Lower lobe of right lung (tissue), 2 donors: ENCODE measurements around the gene PTPRD. TPM values are rescaled to one million over a fixed set of nuclear protein-coding genes. Genes with fewer than 3 reads are reported as not detected.

Experiments
- ATAC-seq, 2 donors: fragments of 200-7000 bp; cut with Tn5 transposase; one replicate each; pipeline ENCODE4 v1.9.1; 2020 to 2022; ENCODE audit warnings: mild to moderate bottlenecking in 2 of 2, moderate library complexity in 2 of 2
- DNase-seq: peaks from one replicate; pipeline ENCODE4 v3.0.0-alpha.2; 2020
- H3K27ac ChIP-seq: fragments of 200-600 bp; one replicate; pipeline ENCODE4 v1.8.0; 2022
- H3K27me3 ChIP-seq: fragments of 200-600 bp; one replicate; pipeline ENCODE4 v1.8.0; 2022; ENCODE audit warnings: low read depth
- H3K36me3 ChIP-seq: fragments of 200-600 bp; one replicate; pipeline ENCODE4 v1.8.0; 2022; ENCODE audit warnings: mild to moderate bottlenecking
- H3K4me1 ChIP-seq: fragments of 200-600 bp; one replicate; pipeline ENCODE4 v1.8.0; 2022
- H3K4me3 ChIP-seq: fragments of 200-600 bp; one replicate; pipeline ENCODE4 v1.8.0; 2022; ENCODE audit warnings: mild to moderate bottlenecking
- H3K9me3 ChIP-seq: fragments of 200-600 bp; one replicate; pipeline ENCODE4 v1.8.0; 2022
- intact Hi-C: fragments of 100-400 bp; cut with DNase I; formaldehyde crosslinking; loops from one replicate; pipeline ENCODE4 v1.11.0; 2022
- total RNA-seq: library from RNA; stranded (reverse); fragmentation: NEBNext Ultra II Directional; extraction: Animal tissue kit (Norgen Biotek cat#: 25700); gene quantifications from one replicate; pipeline ENCODE4 v1.2.1, GENCODE V29; 2021
- TF ChIP-seq, protein P1 (sequence below): fragments of 200-600 bp; IDR thresholded peaks from one replicate; pipeline ENCODE4 v1.8.0; 2022; ENCODE audit warnings: antibody characterized with exemption, mild to moderate bottlenecking
- donor health status: DM: no; HTN: yes; CAD: no; lungs with severe emphysema.

PTPRD gene
- total RNA-seq, 1 donor from 2014 or later: 17.2 TPM

DNA sequence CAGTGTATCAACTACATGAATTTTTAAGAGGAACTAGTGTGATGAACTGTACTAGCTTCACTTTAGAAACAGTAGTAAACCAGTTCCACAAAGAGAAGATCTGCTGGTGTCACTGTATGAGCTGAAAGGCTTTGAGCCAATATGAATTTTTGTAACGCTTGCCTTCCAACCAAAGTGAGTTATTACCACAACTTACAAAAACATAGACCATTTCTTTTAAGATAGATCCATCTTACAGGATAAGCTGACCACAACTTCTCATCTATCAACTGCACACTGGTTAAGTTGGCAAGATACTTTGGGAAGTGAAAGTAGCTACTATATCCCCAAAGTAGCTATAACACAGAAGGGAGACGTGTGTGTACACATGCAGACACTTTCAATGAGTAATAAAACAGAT lies 1963.6 kb downstream of the PTPRD start:
- TF ChIP-seq, protein P1, sequence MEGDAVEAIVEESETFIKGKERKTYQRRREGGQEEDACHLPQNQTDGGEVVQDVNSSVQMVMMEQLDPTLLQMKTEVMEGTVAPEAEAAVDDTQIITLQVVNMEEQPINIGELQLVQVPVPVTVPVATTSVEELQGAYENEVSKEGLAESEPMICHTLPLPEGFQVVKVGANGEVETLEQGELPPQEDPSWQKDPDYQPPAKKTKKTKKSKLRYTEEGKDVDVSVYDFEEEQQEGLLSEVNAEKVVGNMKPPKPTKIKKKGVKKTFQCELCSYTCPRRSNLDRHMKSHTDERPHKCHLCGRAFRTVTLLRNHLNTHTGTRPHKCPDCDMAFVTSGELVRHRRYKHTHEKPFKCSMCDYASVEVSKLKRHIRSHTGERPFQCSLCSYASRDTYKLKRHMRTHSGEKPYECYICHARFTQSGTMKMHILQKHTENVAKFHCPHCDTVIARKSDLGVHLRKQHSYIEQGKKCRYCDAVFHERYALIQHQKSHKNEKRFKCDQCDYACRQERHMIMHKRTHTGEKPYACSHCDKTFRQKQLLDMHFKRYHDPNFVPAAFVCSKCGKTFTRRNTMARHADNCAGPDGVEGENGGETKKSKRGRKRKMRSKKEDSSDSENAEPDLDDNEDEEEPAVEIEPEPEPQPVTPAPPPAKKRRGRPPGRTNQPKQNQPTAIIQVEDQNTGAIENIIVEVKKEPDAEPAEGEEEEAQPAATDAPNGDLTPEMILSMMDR: no peak
- no peaks in the 10 kb centered on the region for H3K27me3 ChIP-seq
- H3K4me1 ChIP-seq: peaks cover 12% of the 10 kb centered on the region
- intact Hi-C loops: no loop called here
- DNase-seq (no peak), ATAC-seq (peak in 1 of 2 donors; percentile 72)
- H3K36me3 ChIP-seq: no peaks in the 10 kb centered on the region
- H3K4me3 ChIP-seq: no peak overlapping the region
- H3K27ac ChIP-seq: no peak overlapping the region
- H3K9me3 ChIP-seq: no peaks in the 10 kb centered on the region

DNA sequence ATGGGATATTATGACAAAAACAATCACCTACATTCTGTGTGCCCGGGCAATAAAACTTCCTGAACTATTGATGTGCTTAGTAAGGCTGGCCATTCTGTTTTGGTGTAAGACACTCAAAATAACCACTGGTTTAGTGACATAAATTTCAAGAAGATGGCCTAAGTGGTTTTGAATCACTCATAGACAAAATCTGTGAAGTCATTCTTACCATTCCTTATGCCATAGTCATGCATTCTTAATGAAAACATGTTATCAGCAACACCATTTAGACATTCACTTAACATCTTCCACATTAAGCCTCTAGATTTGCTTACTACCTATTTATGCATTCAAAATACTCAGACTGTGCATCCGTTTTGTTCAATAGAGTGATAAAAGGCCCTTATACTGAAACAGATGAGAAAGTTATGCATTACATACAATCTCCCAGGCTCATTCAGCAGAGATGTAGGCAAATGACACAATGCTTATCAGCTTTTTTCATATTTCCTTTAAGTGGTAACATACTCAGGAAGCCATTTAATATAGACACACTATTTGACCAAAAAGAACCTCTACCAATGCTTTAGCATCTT lies 1964.4 kb downstream of the PTPRD start:
- intact Hi-C loops: no loop called here
- ATAC-seq (no peak), DNase-seq (no peak)
- Histone ChIP-seq H3K4me3 (no peak overlapping the region), H3K36me3 (no peaks in the 10 kb centered on the region), H3K4me1 (peaks cover 12% of the 10 kb centered on the region), H3K27ac (no peak overlapping the region), H3K9me3 (no peaks in the 10 kb centered on the region), H3K27me3 (no peaks in the 10 kb centered on the region)
- TF ChIP-seq, protein P1: no peak

DNA sequence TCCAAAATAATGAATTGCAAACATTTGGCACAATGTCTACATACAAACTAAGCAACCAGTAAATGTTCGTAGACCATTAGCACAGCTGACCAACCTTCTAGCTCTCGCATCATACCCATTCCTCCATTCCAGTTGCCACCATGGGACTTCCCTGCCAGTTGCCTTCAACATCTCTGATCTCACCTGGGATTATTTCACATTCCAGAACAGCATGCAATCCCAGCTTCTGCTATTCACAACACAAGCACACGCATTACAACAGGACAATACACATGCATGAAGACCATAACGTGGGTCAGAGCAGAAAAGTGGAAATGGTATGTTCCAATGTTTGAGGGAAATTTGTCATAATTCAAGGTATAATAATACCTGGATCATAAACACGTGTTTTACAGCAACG lies 1965.0 kb downstream of the PTPRD start:
- Histone ChIP-seq H3K9me3 (no peaks in the 10 kb centered on the region), H3K4me3 (no peak overlapping the region), H3K4me1 (peaks cover 12% of the 10 kb centered on the region), H3K36me3 (no peaks in the 10 kb centered on the region), H3K27ac (no peak overlapping the region), H3K27me3 (no peaks in the 10 kb centered on the region)
- DNase-seq: no peak
- TF ChIP-seq, protein P1: no peak
- intact Hi-C loops: no loop called here
- ATAC-seq: no peak

DNA sequence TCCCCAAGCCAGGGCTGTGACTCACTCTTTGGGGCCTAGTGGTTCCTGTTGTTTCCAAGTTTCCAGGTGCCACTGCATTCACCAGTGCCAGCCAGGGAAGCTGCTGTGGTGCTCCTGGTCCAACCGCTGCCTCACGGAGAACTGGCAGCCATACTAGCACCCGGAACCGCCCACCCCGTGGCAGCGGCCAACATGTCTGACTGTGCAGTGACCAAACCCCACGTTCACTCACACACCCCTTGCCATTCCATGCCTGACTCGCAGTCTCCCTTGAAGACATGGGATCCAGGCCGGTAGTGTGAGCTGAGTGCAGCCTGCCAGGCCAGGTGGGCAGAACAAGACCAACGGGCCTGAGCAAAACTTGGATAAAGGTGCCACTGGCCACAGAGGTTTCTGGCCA lies 1968.2 kb downstream of the PTPRD start:
- peak in 1 of 2 donors; percentile 23 for ATAC-seq
- DNase-seq: no peak
- no peaks in the 10 kb centered on the region for H3K9me3 ChIP-seq
- H3K4me1 ChIP-seq: peaks cover 12% of the 10 kb centered on the region
- no peak overlapping the region for H3K4me3 ChIP-seq
- no peak overlapping the region for H3K27ac ChIP-seq
- H3K36me3 ChIP-seq: no peaks in the 10 kb centered on the region
- intact Hi-C loops: no loop called here
- TF ChIP-seq, protein P1: no peak
- H3K27me3 ChIP-seq: no peaks in the 10 kb centered on the region

DNA sequence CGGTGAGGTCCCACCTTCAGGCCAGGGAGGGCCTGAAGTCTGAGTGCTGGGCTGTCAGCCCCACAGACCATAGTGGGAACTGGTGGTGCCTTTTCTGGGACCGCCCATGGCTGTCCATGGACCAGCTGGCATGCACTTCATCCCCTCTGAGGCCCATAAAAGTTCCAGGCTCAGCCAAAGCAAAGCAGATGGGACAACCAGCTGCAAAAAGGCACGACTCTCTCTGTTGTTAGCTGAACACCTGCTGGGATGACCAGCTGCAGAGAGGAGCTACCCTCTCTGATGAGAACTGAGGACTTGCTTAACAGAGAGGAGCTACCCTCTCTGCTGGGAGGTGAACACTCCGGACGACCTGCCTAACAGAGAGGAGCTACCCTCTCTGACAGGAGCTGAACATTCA lies 1968.9 kb downstream of the PTPRD start:
- intact Hi-C loops: no loop called here
- ATAC-seq: no peak
- TF ChIP-seq, protein P1: no peak

More for the DNA sequence above, 1968.9 kb downstream of the PTPRD start:
- Histone ChIP-seq H3K9me3 (no peaks in the 10 kb centered on the region), H3K27me3 (no peaks in the 10 kb centered on the region), H3K4me1 (peaks cover 9% of the 10 kb centered on the region), H3K36me3 (no peaks in the 10 kb centered on the region), H3K4me3 (no peak overlapping the region), H3K27ac (no peak overlapping the region)
- DNase-seq: no peak
